BLaER1 treated with 17β-estradiol and CSF1 and Interleukin-3, amounts not matched to agents 10 nM and 100 nM (cell line): ENCODE measurements around the gene SSTR3.

Experiments
- H3K27ac ChIP-seq, 11 experiments: shearing (Covaris generic); formaldehyde crosslinking; 2 replicates each; pipeline ENCODE4 v1.8.1; 2022
- H3K27me3 ChIP-seq, 11 experiments: shearing (Covaris generic); formaldehyde crosslinking; 2 replicates each; pipeline ENCODE4 v1.8.1; 2022
- H3K36me3 ChIP-seq, 11 experiments: shearing (Covaris generic); formaldehyde crosslinking; 2 replicates each; pipeline ENCODE4 v1.8.1; 2022
- H3K4me1 ChIP-seq, 10 experiments: shearing (Covaris generic); formaldehyde crosslinking; 2 replicates each; pipeline ENCODE4 v1.8.1; 2022
- H3K4me2 ChIP-seq, 11 experiments: shearing (Covaris generic); formaldehyde crosslinking; 2 replicates each; pipeline ENCODE4 v1.8.1; 2022
- H3K4me3 ChIP-seq, 10 experiments: shearing (Covaris generic); formaldehyde crosslinking; 2 replicates each; pipeline ENCODE4 v1.8.1; 2022
- H3K9ac ChIP-seq, 11 experiments: shearing (Covaris generic); formaldehyde crosslinking; 2 replicates each; pipeline ENCODE4 v1.8.1; 2022
- H3K9me3 ChIP-seq, 11 experiments: shearing (Covaris generic); formaldehyde crosslinking; replicated peaks in 1 of 11; 2 replicates each; pipeline ENCODE4 v1.8.1; 2022
- H4K20me1 ChIP-seq, 11 experiments: shearing (Covaris generic); formaldehyde crosslinking; 2 replicates each; pipeline ENCODE4 v1.8.1; 2022
- Cebpa-rat ChIP-seq, 11 experiments: shearing (Covaris generic); IDR thresholded peaks; 2 replicates each; pipeline ENCODE4 v1.8.1; 2022

Gene SSTR3

DNA sequence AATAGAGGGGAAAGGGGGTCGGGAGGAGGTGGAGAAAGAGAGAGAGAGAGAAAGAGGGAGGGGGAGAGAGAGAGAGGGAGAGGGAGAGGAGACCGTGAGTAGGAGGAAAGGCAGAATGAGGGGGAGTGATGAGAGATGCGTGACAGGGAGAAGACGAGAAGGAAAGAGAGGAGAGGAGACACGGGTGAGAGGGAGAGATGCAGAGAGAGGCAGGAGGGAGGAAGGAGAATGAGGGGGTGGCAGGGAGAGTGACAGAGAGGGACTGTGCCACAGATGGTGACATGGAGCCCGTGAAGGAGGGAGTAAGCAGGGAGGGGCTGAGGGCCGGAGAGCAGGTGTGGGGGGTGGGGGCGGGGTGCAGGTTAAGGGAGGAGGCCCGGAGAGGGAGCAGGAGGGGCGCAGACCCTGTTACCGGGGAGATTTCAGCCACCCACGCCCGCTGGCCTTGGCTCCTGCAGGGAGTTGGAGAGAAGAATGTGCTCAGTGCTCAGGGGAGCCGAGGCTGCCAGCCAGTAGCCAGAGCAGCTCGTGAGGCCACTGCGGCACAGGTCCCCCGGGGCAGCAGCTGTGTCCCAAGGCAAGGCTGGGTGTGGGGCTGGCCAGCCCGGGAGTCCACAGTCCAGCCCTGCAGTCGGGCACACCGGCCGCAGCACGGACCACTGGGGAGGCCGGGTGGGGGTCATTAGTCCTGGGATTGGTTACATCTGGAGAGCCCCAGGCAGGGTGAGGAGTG, at the start of gene SSTR3:
Gene SSTR3, minus strand, starts transcription at position 304 of the 733 bp plus-strand sequence. CDS start 4,674 bp downstream, outside the sequence.
- no peak for TF ChIP-seq Cebpa-rat (IDR thresholded peaks at IDR 0.05)
- Histone ChIP-seq H3K9ac (peak within 1 kb of the TSS in 2 of 11 experiments; percentile 5 to 6; a peak in 1 of 22 replicates), H3K4me2 (peak within 1 kb of the TSS in 7 of 11 experiments; percentile 6 to 63 (median 41); a peak in 11 of 22 replicates), H3K9me3 (no peaks in the 10 kb centered on the region), H3K36me3 (no peaks in the 10 kb centered on the region), H3K4me3 (no peak within 1 kb of the TSS), H4K20me1 (no peaks in the 10 kb centered on the region), H3K4me1 (peaks cover 0 to 37% (median 28%) of the 10 kb centered on the region in 10 experiments; a peak in 15 of 20 replicates), H3K27me3 (no peaks in the 10 kb centered on the region), H3K27ac (no peak within 1 kb of the TSS)

DNA sequence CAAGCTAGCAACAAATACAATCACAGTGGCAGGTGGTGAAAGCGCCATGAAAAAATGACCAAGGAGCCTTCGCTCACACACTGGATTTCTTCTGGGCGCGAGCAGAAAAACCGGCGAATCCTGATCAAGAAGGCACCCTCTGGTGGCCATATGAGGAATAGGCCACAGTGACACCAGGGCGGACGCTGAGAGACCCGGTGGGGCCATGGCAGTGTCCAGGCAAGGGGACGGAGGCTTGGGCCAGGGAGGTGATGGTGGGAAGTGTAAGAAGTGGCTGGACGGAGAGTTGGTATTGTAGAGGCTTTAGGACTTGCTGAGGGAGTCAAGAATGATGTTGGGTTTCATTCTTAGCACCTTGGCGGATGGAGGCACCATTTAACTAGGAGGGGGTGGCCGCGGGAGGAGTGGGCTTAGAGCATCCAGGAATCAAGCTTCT, 48.6 kb upstream of the SSTR3 start:
- H3K4me2 ChIP-seq = peak overlapping the region; percentile 67 to 89 (median 81)
- no peak overlapping the region for H3K27ac ChIP-seq
- peaks cover 23 to 48% (median 31%) of the 10 kb centered on the region in 10 experiments for H3K4me1 ChIP-seq
- H3K4me3 ChIP-seq = no peak overlapping the region
- no peak for TF ChIP-seq Cebpa-rat (IDR thresholded peaks at IDR 0.05)
- peaks cover 0 to 9% (median 0%) of the 10 kb centered on the region in 11 experiments; a peak in 4 of 22 replicates for H3K27me3 ChIP-seq
- H3K36me3 ChIP-seq = peaks cover 0 to 6% (median 0%) of the 10 kb centered on the region in 11 experiments; a peak in 2 of 22 replicates
- H3K9ac ChIP-seq = peak overlapping the region in 4 of 11 experiments; percentile 19 to 36 (median 26); a peak in 1 of 22 replicates
- H4K20me1 ChIP-seq = peaks cover 0 to 7% (median 0%) of the 10 kb centered on the region in 11 experiments; a peak in 1 of 22 replicates
- peaks cover 15 to 19% (median 17%) of the 10 kb centered on the region in 11 experiments for H3K9me3 ChIP-seq

DNA sequence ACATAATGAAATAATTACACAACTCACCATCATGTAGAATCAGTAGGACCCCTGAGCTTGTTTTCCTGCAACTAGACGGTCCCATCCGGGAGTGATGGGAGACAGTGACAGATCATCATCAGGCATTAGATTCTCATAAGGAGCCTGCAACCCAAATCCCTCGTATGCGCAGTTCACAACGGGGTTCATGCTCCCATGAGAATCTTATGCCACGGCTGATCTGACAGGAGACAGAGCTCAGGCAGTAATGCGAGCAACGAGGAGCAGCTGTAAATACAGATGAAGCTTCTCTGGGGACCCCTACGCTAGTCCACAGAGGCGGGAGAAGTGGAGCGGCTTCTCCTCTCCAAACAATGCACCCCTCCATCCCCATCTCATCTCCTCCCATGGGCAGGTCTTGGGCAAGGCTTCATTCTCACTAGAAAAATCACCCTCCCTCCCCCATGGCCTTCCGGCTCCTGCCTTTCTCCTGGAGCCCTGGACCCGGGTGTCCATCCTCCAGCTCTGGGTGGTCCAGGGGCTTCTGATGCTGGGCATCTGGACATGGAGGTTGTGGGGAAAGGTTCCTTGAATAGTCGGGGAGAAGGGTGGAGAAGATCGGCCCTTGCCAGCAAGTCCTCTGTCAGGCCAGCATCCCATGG, 48.0 kb upstream of the SSTR3 start:
- TF ChIP-seq Cebpa-rat (IDR thresholded peaks at IDR 0.05) = 0 out of 22 replicates have a peak, but pooled peaks of 1 of the 11 experiments have one; percentile 30
- Histone ChIP-seq H3K4me1 (peaks cover 23 to 47% (median 34%) of the 10 kb centered on the region in 10 experiments), H3K27ac (no peak overlapping the region), H4K20me1 (peaks cover 0 to 7% (median 0%) of the 10 kb centered on the region in 11 experiments; a peak in 1 of 22 replicates), H3K4me2 (peak overlapping the region; percentile 67 to 89 (median 81)), H3K27me3 (peaks cover 0 to 9% (median 0%) of the 10 kb centered on the region in 11 experiments; a peak in 4 of 22 replicates), H3K9ac (peak overlapping the region in 5 of 11 experiments; percentile 17 to 36 (median 24); a peak in 4 of 22 replicates), H3K4me3 (peak overlapping the region in 1 of 10 experiments; percentile 21; a peak in 1 of 20 replicates), H3K36me3 (peaks cover 0 to 6% (median 0%) of the 10 kb centered on the region in 11 experiments; a peak in 2 of 22 replicates), H3K9me3 (peaks cover 15 to 19% (median 17%) of the 10 kb centered on the region in 11 experiments)

DNA sequence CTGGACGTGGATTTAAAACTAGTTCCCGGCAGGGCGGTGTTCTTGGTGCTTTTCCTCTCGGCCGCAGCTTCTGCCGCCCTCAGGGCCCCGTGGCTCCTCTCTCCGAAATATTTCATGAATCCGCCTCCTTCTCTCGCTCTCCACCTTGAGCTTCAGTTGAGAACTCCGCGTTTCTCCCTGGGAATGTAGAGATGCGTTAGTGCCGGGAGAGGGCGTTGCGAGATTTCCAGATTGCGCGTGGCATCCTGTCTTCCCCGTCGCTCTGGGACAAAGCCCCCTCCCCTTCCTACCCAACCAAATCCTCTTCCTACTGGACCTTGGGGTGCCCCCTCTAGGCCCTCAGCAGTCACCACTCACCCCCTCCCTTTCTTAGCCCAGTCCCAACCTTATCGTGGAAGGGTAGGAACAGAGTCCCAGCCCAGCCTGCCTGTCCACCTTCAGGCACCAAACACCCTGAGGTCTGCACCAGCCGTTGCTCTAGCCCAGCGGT, 47.3 kb upstream of the SSTR3 start:
- H3K4me2 ChIP-seq = peak overlapping the region; percentile 67 to 89 (median 81)
- H3K4me1 ChIP-seq = peaks cover 23 to 44% (median 33%) of the 10 kb centered on the region in 10 experiments
- H4K20me1 ChIP-seq = peaks cover 0 to 7% (median 0%) of the 10 kb centered on the region in 11 experiments; a peak in 1 of 22 replicates
- H3K27me3 ChIP-seq = peaks cover 0 to 9% (median 0%) of the 10 kb centered on the region in 11 experiments; a peak in 4 of 22 replicates
- peaks cover 0 to 6% (median 0%) of the 10 kb centered on the region in 11 experiments; a peak in 2 of 22 replicates for H3K36me3 ChIP-seq
- peak overlapping the region in 3 of 10 experiments; percentile 20 to 31 (median 20); a peak in 2 of 20 replicates for H3K4me3 ChIP-seq
- TF ChIP-seq Cebpa-rat (IDR thresholded peaks at IDR 0.05) = no peak
- H3K9ac ChIP-seq = peak overlapping the region in 7 of 11 experiments; percentile 2 to 45 (median 20); a peak in 7 of 22 replicates
- no peak overlapping the region for H3K27ac ChIP-seq
- H3K9me3 ChIP-seq = peaks cover 11 to 15% (median 13%) of the 10 kb centered on the region in 11 experiments

DNA sequence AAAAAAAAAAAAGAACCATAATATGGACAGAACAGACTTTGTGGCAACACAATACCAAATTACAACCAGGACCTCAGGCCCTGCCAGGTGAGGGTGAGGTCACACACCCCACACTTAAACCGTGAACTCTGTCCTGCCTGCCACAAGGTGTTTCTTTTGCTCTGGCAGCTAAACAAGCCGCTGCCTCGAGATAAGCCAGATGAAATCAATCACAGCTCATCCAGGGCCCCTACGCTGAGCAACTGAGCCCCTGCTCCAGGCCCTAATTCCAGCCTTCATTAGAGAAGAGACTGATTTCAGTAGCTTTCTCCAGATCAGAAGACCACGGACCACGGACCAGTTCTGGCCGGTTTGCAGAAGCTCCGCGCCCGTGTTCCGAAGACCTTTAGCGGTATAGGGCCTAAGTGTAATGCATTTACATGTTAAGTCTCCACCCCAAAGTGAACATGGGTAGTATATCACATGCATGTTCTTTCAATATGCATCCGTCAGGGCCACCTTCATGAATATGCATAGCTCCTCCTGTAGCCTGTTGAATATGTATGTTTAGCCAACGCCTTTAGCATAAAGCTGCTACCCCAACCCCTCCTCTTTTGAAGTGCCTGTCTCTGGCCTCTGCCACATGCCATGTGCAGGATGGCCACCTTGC, 46.6 kb upstream of the SSTR3 start:
- peaks cover 4 to 8% (median 6%) of the 10 kb centered on the region in 11 experiments for H3K9me3 ChIP-seq
- TF ChIP-seq Cebpa-rat (IDR thresholded peaks at IDR 0.05) = no peak
- H3K4me1 ChIP-seq = peaks cover 23 to 42% (median 32%) of the 10 kb centered on the region in 10 experiments
- no peak overlapping the region for H3K27ac ChIP-seq
- H3K9ac ChIP-seq = peak overlapping the region in 5 of 11 experiments; percentile 2 to 45 (median 32); a peak in 2 of 22 replicates
- no peak overlapping the region for H3K4me3 ChIP-seq
- peak overlapping the region; percentile 67 to 89 (median 81) for H3K4me2 ChIP-seq
- H3K27me3 ChIP-seq = peaks cover 0 to 9% (median 0%) of the 10 kb centered on the region in 11 experiments; a peak in 4 of 22 replicates
- peaks cover 0 to under 1% (median 0%) of the 10 kb centered on the region in 11 experiments; a peak in 1 of 22 replicates for H3K36me3 ChIP-seq
- H4K20me1 ChIP-seq = peaks cover 0 to 7% (median 0%) of the 10 kb centered on the region in 11 experiments; a peak in 1 of 22 replicates

DNA sequence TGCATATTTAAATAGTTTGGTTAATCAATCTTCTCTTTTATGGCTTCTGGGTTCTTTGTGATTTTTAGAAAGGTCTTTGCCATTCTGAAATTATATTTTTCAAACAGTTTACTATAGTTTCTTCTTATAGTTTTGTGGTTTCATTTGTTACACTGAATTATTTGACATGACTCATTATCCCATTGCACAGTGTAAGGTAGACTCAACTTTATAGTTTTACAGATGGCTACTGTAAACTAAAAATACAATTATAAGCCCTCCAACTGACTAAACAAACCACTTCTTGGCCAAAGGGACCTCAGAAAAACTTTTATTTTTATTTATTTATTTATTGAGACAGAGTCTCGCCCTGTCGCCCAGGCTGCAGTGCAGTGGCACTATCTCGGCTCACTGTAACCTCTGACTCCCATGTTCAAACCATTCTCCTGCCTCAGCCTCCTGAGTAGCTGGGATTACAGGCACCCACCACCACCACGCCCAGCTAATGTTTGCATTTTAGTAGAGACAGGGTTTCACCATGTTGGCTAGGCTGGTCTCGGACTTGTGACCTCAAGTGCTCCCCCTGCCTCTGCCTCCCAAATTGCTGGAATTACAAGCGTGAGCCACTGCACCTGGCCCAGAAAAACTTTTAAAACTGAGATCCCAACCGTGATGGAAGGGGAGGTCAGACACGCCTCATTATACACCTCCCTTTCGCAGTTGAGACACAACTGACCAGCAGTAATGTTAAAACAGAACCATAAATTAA, 45.9 kb upstream of the SSTR3 start:
- Histone ChIP-seq H3K36me3 (no peaks in the 10 kb centered on the region), H3K9ac (no peak overlapping the region), H3K4me2 (peak overlapping the region in 4 of 11 experiments; percentile 79 to 89 (median 88); a peak in 10 of 22 replicates), H3K4me1 (peaks cover 23 to 46% (median 34%) of the 10 kb centered on the region in 10 experiments), H3K27ac (no peak overlapping the region), H3K4me3 (no peak overlapping the region), H3K27me3 (peaks cover 0 to 9% (median 0%) of the 10 kb centered on the region in 11 experiments; a peak in 4 of 22 replicates), H4K20me1 (peaks cover 0 to 7% (median 0%) of the 10 kb centered on the region in 11 experiments; a peak in 1 of 22 replicates), H3K9me3 (peaks cover 0 to under 1% (median 0%) of the 10 kb centered on the region in 11 experiments; a peak in 3 of 22 replicates)
- TF ChIP-seq Cebpa-rat (IDR thresholded peaks at IDR 0.05) = no peak

DNA sequence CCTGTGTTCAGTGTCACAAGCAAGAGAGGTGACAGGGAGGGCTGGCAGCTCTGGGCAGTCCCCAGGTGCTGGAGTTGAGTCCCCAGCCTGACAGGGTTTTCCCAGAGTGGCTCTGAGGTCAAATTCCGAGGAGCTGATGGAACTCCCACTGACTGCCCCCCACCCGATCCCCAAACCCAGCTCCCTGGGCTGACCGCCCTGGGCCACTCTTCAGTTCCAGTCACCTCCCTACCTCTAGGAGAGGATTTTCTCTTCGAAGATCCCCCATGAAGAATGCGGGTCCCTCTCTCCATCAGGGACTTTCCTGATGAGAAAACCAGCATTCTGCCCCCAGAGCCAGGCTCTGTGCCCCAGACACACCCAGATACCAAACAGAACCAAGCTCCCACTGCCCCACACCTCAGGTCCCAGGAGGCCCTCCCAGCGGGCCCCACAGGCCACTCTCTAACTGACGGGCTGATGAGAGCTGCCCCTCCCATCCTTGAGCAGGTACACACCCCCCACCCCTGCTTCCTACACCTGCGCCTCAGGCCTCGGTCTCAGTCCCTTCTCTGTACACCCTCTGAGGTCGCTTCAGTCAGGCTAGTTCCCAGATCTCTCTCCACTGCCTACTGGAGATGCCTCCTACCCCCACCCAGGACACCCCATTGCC, 43.9 kb upstream of the SSTR3 start:
- peaks cover 23 to 45% (median 34%) of the 10 kb centered on the region in 10 experiments for H3K4me1 ChIP-seq
- H3K4me3 ChIP-seq = no peak overlapping the region
- H3K27me3 ChIP-seq = peaks cover 0 to 9% (median 0%) of the 10 kb centered on the region in 11 experiments; a peak in 4 of 22 replicates
- no peaks in the 10 kb centered on the region for H3K36me3 ChIP-seq
- no peak overlapping the region for H3K9ac ChIP-seq
- peaks cover 0 to 7% (median 0%) of the 10 kb centered on the region in 11 experiments; a peak in 1 of 22 replicates for H4K20me1 ChIP-seq
- no peaks in the 10 kb centered on the region for H3K9me3 ChIP-seq
- no peak for TF ChIP-seq Cebpa-rat (IDR thresholded peaks at IDR 0.05)
- H3K27ac ChIP-seq = no peak overlapping the region
- peak overlapping the region in 3 of 11 experiments; percentile 7 to 27 (median 22); a peak in 4 of 22 replicates for H3K4me2 ChIP-seq
